Transverse colon (tissue), 3 donors: ENCODE measurements around the gene ANKRD12.

Experiments
- POLR2A ChIP-seq: fragments of 450-650 bp; IDR thresholded peaks from one replicate; pipeline ENCODE4 v1.6.1; 2016; ENCODE audit warnings: antibody characterized with exemption, mild to moderate bottlenecking, moderate library complexity
- TF ChIP-seq, protein P1 (sequence below), 5 experiments: fragments of 200-600 bp in 3 of 5; fragments of 450-650 bp in 2 of 5; sonication (generic) in 3 of 5; IDR thresholded peaks; 1 replicate in 2 of 5; 2 replicates in 3 of 5; pipeline ENCODE4 v1.5.1; 2016 to 2017; ENCODE audit warnings: antibody characterized with exemption in 5 of 5, inconsistent platforms in 3 of 5, mild to moderate bottlenecking in 2 of 5, moderate library complexity in 1 of 5

GRCh38 chr18:9330419-9330818 is 193.8 kb downstream of the ANKRD12 start:
- TF ChIP-seq, protein P1, sequence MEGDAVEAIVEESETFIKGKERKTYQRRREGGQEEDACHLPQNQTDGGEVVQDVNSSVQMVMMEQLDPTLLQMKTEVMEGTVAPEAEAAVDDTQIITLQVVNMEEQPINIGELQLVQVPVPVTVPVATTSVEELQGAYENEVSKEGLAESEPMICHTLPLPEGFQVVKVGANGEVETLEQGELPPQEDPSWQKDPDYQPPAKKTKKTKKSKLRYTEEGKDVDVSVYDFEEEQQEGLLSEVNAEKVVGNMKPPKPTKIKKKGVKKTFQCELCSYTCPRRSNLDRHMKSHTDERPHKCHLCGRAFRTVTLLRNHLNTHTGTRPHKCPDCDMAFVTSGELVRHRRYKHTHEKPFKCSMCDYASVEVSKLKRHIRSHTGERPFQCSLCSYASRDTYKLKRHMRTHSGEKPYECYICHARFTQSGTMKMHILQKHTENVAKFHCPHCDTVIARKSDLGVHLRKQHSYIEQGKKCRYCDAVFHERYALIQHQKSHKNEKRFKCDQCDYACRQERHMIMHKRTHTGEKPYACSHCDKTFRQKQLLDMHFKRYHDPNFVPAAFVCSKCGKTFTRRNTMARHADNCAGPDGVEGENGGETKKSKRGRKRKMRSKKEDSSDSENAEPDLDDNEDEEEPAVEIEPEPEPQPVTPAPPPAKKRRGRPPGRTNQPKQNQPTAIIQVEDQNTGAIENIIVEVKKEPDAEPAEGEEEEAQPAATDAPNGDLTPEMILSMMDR (IDR thresholded peaks at IDR 0.05) = no peak
- no peak for TF ChIP-seq POLR2A
